Aorta (tissue), 5 donors: Measurements from ENCODE around the gene METTL27. TPM values are rescaled to one million over a fixed set of nuclear protein-coding genes. Genes with fewer than 3 reads are reported as not detected.
"Not testable (repeated sequence)": the region's sequence is repeated elsewhere in the genome, so short reads cannot be mapped to it uniquely, and the experiment has no call there.

ENCODE experiments used
- ATAC-seq: fragments of 200-7000 bp; cut with Tn5 transposase; one replicate; pipeline ENCODE4 v1.9.1; 2022; ENCODE audit warnings: moderate library complexity; ENCODE audit not compliant: low FRiP score
- DNase-seq, 2 donors: peaks; one replicate each; pipeline ENCODE4 v3.0.0-alpha.2; 2020
- H3K27ac ChIP-seq, 2 donors: one replicate each; pipeline ENCODE4 v1.5.1; 2013; ENCODE audit warnings: low read length in 2 of 2, mild to moderate bottlenecking in 2 of 2, moderate library complexity in 2 of 2, control low read depth in 1 of 2, inconsistent platforms in 1 of 2, low read depth in 1 of 2
- H3K27me3 ChIP-seq, 2 donors: one replicate each; pipeline ENCODE4 v1.6.1; 2013; ENCODE audit warnings: control low read depth in 1 of 2, low read length in 1 of 2, mild to moderate bottlenecking in 1 of 2, moderate library complexity in 1 of 2; ENCODE audit not compliant: insufficient read depth in 2 of 2, control insufficient read depth in 1 of 2
- H3K36me3 ChIP-seq, 2 donors: one replicate each; pipeline ENCODE4 v1.6.1; 2013; ENCODE audit warnings: control low read depth in 1 of 2, low read length in 1 of 2, mild to moderate bottlenecking in 1 of 2; ENCODE audit not compliant: insufficient read depth in 2 of 2, control insufficient read depth in 1 of 2
- H3K4me1 ChIP-seq, 2 donors: one replicate each; pipeline ENCODE4 v1.6.1; 2013; ENCODE audit warnings: low read length in 2 of 2, control low read depth in 1 of 2, mild to moderate bottlenecking in 1 of 2, moderate library complexity in 1 of 2; ENCODE audit not compliant: insufficient read depth in 2 of 2, control insufficient read depth in 1 of 2
- H3K4me3 ChIP-seq, 2 donors: one replicate each; pipeline ENCODE4 v1.5.1; 2013; ENCODE audit warnings: low read length in 2 of 2, control low read depth in 1 of 2, mild to moderate bottlenecking in 1 of 2
- H3K9me3 ChIP-seq: one replicate; pipeline ENCODE4 v1.6.1; 2013; ENCODE audit warnings: mild to moderate bottlenecking, low read length; ENCODE audit not compliant: control insufficient read depth
- WGBS, 2 donors: extraction: QIAGEN DNeasy Blood & Tissue Kit; methylation state at CpG; one replicate each; pipeline ENCODE4 v1.1.7; 2013; 5-methylcytosine and 5-hydroxymethylcytosine counted together
- intact Hi-C, 2 donors: fragments of 100-400 bp; cut with DNase I; formaldehyde crosslinking; loops; one replicate each; pipeline versions ENCODE4 v1.14.2 to v1.15.0; 2022
- polyA plus RNA-seq, 2 donors: library from polyadenylated mRNA; stranded (reverse); fragments of 200-250 nt; gene quantifications; one replicate each; pipeline ENCODE4 v1.2.3, GENCODE V29; 2013
- total RNA-seq, 2 donors: library from RNA; stranded (reverse); fragmentation: NEBNext Ultra II Directional; extraction: Animal tissue kit (Norgen Biotek cat#: 25700); gene quantifications; one replicate each; pipeline ENCODE4 v1.2.1, GENCODE V29; 2021
- donor health status: healthy with polysubstance abuse.
- donor health status: Bipolar disorder and iron deficiency.
- donor health status: DM: no; HTN: no; CAD: no.
- donor health status: DM: no; HTN: no; CAD: no.
- donor health status: DM: yes; HTN: yes; CAD: no.

The METTL27 gene
- total and polyA plus RNA-seq, 4 donors = 1.3 to 7.4 (median 5.3) TPM; not detected in 1

- DNase-seq = no peak
- 60 to 62% methylated on average over 13 to 14 of the region's 14 CpGs for WGBS, 2 donors
- Histone ChIP-seq H3K27me3 (peaks cover 0 to 2% of the 10 kb centered on the region in 2 donors), H3K4me3 (no peak overlapping the region), H3K36me3 (no peaks in the 10 kb centered on the region), H3K4me1 (no peaks in the 10 kb centered on the region), H3K27ac (no peak overlapping the region), H3K9me3 (no peaks in the 10 kb centered on the region)
- intact Hi-C loops = no loop called here
- ATAC-seq = no peak
Observed at GRCh38 chr7:73828107-73828803, 14.1 kb downstream of the METTL27 start.

- H3K27me3 ChIP-seq = peaks cover 0 to 2% of the 10 kb centered on the region in 2 donors
- intact Hi-C loops = no loop called here
- H3K4me1 ChIP-seq = no peaks in the 10 kb centered on the region
- H3K4me3 ChIP-seq = no peak overlapping the region
- no peaks in the 10 kb centered on the region for H3K36me3 ChIP-seq
- H3K27ac ChIP-seq = no peak overlapping the region
- no peak for ATAC-seq
- 23 to 28% methylated on average over 8 to 11 of the region's 11 CpGs for WGBS, 2 donors
- DNase-seq = no peak
- H3K9me3 ChIP-seq = no peaks in the 10 kb centered on the region
Observed at GRCh38 chr7:73827567-73828106, 14.7 kb downstream of the METTL27 start.

DNA sequence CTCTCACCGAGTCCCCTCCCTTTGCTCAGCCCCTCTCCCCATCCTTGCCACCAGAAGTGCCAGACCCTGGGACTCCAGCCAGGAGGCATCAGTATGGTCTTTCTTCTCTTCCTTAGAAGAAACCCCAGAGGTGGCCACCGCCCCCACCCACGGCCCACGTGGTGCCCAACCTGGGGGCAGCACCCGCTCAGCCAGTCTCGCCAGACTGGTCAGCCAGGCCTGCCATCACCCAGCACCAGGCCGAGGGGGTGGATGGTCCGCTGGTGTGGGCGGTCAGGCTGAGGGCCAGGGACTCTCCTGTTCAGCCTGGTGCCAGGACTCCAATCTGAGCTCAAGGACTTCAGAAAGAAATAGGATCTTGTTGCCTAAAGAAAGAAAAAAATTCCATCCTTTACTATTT is 17.3 kb downstream of the METTL27 start:
- H3K9me3 ChIP-seq = no peaks in the 10 kb centered on the region
- WGBS, 2 donors = 78 to 82% methylated on average over 9 of the region's 9 CpGs
- DNase-seq (peak in 1 of 2 donors; percentile 73), ATAC-seq (no peak)
- no peaks in the 10 kb centered on the region for H3K27me3 ChIP-seq
- intact Hi-C loops = no loop called here
- H3K27ac ChIP-seq = no peak overlapping the region
- no peaks in the 10 kb centered on the region for H3K36me3 ChIP-seq
- no peak overlapping the region for H3K4me3 ChIP-seq
- no peaks in the 10 kb centered on the region for H3K4me1 ChIP-seq

DNA sequence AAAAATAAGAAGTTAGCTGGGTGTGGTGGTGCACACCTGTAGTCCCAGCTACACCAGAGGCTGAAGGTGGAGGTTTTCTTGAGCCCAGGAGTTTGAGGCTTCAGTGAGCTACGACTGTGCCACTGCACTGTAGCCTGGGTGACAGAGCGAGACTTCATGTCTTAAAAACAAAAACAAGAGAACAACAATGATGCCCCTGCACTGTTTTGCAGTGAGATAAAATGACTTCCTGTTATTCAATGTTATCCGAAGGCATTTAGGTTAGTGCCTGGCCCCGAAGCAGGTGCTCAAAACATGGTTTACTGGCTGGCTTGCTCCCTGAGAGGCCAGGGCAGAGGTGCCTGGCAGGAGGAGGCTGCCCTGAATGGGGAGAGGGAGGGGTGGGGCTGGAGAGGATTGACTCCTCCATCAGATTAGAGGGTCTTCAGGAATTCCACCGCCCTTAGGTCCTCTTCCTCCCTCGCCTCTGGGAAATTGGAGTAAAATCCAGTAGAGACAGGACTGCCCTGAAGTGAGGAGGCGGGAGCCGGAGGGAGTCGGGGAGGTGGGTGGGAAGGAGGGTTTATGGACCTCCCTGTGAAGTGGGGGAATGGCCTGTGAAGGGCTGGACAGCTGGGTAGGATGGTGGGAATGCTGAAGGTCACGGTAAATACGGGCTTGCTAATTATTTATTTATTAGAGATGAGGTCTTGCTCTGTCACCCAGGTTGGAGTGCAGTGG is 18.3 kb downstream of the METTL27 start:
- WGBS, 2 donors = 91 to 92% methylated on average over 11 of the region's 11 CpGs
- DNase-seq (peak; percentile 26 to 47), ATAC-seq (no peak)
- intact Hi-C loops = no loop called here
- no peaks in the 10 kb centered on the region for H3K4me1 ChIP-seq
- H3K27me3 ChIP-seq = no peaks in the 10 kb centered on the region
- no peak overlapping the region for H3K27ac ChIP-seq
- H3K9me3 ChIP-seq = no peaks in the 10 kb centered on the region
- no peaks in the 10 kb centered on the region for H3K36me3 ChIP-seq
- no peak overlapping the region for H3K4me3 ChIP-seq

DNA sequence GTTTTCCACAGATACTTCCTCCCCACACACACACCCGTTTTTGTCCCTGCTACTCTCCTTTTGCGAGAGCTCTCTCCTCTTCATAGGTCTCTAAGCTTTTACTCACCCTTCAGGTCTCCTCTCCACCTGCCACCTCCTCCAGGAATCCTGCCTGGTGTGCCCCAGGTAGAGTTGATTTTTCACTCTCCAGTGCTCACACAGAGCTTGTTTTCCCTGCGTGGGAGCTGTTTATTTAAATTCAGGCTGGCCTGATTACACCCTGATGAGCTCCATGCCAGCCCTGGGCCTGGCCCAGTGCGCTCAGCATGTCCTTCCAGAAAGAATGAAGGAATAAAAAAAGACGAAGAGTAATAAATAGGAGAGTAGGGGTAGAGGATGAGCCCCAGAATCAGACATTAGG is 19.1 kb downstream of the METTL27 start:
- Histone ChIP-seq H3K27me3 (no peaks in the 10 kb centered on the region), H3K9me3 (no peaks in the 10 kb centered on the region), H3K27ac (no peak overlapping the region), H3K4me1 (no peaks in the 10 kb centered on the region), H3K4me3 (no peak overlapping the region), H3K36me3 (no peaks in the 10 kb centered on the region)
- WGBS, 2 donors = 78 to 82% methylated on average over 5 of the region's 5 CpGs
- DNase-seq (peak; percentile 6 to 24), ATAC-seq (no peak)
- intact Hi-C loops = no loop called here

DNA sequence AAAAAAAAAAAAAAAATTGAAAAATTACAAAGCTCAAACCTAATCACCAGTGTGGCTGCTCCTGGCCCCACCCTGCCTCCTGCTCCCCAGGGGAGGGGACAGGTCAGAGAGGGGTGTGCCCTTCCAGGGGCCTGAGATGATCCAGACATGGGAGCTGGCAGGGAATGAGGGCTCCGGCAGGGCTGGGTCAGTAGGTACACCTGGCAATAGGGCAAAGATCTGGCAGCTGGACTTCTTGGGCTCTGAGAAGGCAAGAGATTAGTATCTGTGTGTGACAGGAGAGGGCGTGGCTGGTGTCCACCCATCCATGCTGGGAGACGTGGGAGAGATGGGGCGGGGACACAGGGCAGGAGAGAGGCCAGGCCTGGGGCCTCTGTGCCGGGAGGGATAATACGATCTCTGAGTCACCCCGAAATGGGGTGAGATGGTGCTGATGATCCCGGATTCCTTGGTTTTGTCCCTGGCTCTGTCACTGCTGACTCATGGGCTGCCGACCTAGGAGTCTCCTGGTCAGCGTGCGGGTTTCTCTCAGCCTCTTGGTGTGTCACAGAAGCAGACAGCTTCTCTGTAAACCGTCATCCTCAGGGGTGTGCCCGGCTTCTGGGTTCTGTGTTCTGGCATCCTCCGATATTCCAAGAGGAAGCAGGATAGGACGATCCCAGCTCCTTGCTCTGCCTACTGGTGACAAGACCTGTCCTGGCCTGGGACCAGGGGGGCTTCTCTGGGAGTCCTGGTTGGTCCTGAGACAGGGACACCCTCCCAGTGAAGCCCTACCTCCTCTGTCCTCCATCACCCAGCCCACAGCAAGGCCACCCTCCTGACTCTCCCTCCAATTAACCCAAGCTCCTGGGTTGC is 19.8 kb downstream of the METTL27 start:
- Histone ChIP-seq H3K36me3 (no peaks in the 10 kb centered on the region), H3K9me3 (no peaks in the 10 kb centered on the region), H3K4me3 (no peak overlapping the region), H3K27me3 (no peaks in the 10 kb centered on the region), H3K4me1 (no peaks in the 10 kb centered on the region), H3K27ac (no peak overlapping the region)
- peak; percentile 44 for ATAC-seq
- WGBS, 2 donors = 82 to 85% methylated on average over 15 of the region's 15 CpGs
- DNase-seq = peak; percentile 54 to 80
- intact Hi-C loops = no loop called here

- ATAC-seq, H3K27ac ChIP-seq, H3K4me1 ChIP-seq, H3K36me3 ChIP-seq, H3K27me3 ChIP-seq, intact Hi-C loops, H3K4me3 ChIP-seq, H3K9me3 ChIP-seq: not testable (repeated sequence)
- WGBS, 2 donors = 93 to 94% methylated on average over 14 of the region's 14 CpGs
- peak; percentile 21 to 23 for DNase-seq
Observed at GRCh38 chr7:73821597-73822285, 20.6 kb downstream of the METTL27 start.

- no peak for ATAC-seq
- Histone ChIP-seq H3K9me3 (no peaks in the 10 kb centered on the region), H3K27ac (no peak overlapping the region), H3K27me3 (no peaks in the 10 kb centered on the region), H3K4me1 (no peaks in the 10 kb centered on the region), H3K36me3 (no peaks in the 10 kb centered on the region), H3K4me3 (no peak overlapping the region)
- intact Hi-C loops = no loop called here
- DNase-seq = peak; percentile 2 to 25
- WGBS, 2 donors = 84% methylated on average over 7 of the region's 7 CpGs
Observed at GRCh38 chr7:73820013-73820412, 22.3 kb downstream of the METTL27 start.
